Measurements from ENCODE around the gene SPG11. TPM values are rescaled to one million over a fixed set of nuclear protein-coding genes. Genes with fewer than 3 reads are reported as not detected.
A peak's percentile ranks its signal among the peaks of the same experiment; 100 is the strongest.

SPG11 gene
- total and polyA plus RNA-seq, 8 donors = 21.6 to 61.1 (median 35.2) TPM

DNA sequence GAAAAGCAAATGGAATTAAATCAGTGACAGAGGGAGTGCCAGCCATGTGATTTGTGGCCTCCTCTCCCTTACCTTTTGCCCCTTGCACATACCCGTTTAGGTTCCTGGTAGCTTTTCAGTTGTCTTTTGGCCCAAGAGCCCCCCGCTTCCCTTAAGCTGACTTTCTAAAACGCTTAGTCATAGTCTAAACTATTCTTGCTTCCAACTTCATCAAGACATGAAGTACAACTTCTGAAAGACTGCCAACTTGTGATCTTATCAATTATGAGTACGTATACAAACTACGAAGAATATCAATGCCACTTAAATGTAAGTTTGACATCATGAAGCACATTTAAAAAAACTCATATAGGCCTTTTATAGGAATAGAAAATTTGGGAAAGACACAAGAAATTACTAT is 64.6 kb downstream of the SPG11 start:
- H3K4me1 ChIP-seq = no peaks in the 10 kb centered on the region
- H3K36me3 ChIP-seq = peaks cover 0 to 46% (median 4%) of the 10 kb centered on the region in 3 donors
- DNase-seq (no peak), FAIRE-seq (no peak), ATAC-seq (peak in 2 of 4 donors; percentile 21 to 22)
- no peak overlapping the region for H3K4me3 ChIP-seq
- WGBS, 2 donors = 62 to 63% methylated on average over 5 of the region's 5 CpGs
- H3K27me3 ChIP-seq = no peaks in the 10 kb centered on the region
- intact Hi-C loops (cut with DNase I) = no loop called here
- no peaks in the 10 kb centered on the region for H3K9me3 ChIP-seq
- TF ChIP-seq, protein P1, sequence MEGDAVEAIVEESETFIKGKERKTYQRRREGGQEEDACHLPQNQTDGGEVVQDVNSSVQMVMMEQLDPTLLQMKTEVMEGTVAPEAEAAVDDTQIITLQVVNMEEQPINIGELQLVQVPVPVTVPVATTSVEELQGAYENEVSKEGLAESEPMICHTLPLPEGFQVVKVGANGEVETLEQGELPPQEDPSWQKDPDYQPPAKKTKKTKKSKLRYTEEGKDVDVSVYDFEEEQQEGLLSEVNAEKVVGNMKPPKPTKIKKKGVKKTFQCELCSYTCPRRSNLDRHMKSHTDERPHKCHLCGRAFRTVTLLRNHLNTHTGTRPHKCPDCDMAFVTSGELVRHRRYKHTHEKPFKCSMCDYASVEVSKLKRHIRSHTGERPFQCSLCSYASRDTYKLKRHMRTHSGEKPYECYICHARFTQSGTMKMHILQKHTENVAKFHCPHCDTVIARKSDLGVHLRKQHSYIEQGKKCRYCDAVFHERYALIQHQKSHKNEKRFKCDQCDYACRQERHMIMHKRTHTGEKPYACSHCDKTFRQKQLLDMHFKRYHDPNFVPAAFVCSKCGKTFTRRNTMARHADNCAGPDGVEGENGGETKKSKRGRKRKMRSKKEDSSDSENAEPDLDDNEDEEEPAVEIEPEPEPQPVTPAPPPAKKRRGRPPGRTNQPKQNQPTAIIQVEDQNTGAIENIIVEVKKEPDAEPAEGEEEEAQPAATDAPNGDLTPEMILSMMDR (IDR thresholded peaks at IDR 0.05) = no peak
- H3K27ac ChIP-seq = no peak overlapping the region

DNA sequence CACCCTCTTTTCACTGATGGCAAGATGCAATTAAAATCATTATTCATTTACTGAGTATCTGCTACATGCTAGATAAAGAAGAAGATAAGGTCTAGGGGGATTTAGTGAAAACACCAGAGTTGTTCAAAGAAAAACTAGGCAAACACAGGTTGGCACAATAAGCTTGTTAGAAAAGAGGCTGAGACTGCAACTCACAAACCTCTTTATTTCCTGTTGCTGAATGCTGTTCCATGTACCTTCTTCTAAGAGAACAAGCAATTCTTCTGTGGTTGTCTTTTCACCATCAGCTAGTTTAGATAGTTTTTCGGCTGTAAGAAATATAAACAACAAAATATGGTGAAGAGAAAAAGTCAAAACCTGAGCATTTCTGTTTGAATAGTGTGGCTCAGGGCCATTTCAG is 65.4 kb downstream of the SPG11 start:
- Histone ChIP-seq H3K27ac (no peak overlapping the region), H3K36me3 (peaks cover 0 to 45% (median 4%) of the 10 kb centered on the region in 3 donors), H3K9me3 (no peaks in the 10 kb centered on the region), H3K4me1 (no peaks in the 10 kb centered on the region), H3K4me3 (no peak overlapping the region), H3K27me3 (no peaks in the 10 kb centered on the region)
- TF ChIP-seq, protein P1 (IDR thresholded peaks at IDR 0.05) = no peak
- DNase-seq = no peak
- no peak for ATAC-seq
- intact Hi-C loops (cut with DNase I) = no loop called here
- WGBS, 2 donors = 79% methylated on average over 1 of the region's 1 CpG
- FAIRE-seq = no peak

DNA sequence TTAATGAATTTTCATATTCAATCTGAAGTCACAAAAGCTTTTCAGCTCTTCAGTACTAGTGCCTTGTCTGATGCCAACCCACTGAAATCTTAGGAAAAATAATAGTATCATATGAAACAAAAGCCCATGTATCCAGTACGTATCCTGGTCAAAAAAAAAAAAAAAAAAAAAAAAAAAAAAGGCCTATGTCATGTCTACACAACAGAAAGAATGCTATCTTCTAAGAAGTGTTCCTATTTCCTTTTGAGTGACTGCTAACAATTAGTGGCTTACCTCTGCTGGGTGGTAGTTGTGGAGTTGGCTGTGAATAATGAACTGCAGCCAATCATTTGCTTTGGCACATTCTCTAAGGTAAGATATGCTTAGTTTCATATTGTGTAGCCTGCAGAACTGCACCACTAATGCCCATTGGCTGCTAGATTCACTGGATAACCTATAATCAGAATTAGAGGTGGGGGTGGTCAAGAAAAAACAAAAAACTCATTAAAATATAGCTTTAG is 66.9 kb downstream of the SPG11 start:
- FAIRE-seq = no peak
- 88 to 90% methylated on average over 1 of the region's 1 CpG for WGBS, 2 donors
- TF ChIP-seq, protein P1 (IDR thresholded peaks at IDR 0.05) = no peak

DNA sequence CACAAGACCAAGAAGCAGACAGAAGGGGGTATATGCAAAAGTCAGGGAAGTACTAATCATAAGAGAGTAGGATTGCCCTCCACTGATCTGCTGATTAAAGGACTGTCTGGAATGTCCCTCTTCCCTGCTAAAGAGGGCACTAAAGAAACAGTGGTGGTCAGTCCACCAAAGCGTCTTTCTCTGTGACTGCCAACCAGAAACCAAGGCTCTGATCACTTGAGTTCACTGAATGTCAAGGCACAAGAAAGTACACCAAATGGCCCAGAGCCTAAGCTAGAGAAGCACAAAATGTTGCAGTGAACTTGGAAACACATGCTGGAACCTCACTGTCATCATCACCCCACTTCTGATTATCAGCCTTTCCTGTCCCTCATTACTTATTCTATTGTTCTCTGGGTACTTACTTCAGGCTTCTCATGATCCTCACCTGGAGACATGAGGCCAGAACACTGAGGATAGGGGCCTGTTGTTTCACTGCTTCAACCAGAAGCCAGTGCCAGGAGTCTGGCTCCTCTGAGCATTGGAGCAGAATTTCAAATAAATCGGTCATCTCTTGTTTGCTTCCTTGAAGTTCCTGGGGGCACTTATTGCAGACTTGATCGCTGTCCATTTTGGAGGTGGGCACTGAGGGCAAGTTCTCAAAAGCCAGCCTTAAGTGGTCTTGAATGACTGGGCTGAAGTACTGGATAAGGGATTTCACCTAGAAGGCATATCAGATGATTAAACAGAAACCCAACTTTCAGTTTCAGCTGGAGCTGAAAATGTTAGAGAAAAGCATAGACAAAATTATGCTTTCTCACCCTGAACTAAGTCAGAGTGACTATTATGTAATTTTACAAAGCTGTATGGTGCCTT is 67.6 kb downstream of the SPG11 start:
- Histone ChIP-seq H3K4me1 (peaks cover 0 to 4% (median 0%) of the 10 kb centered on the region in 3 donors), H3K9me3 (no peaks in the 10 kb centered on the region), H3K27ac (no peak overlapping the region), H3K36me3 (peaks cover 0 to 65% (median 4%) of the 10 kb centered on the region in 3 donors), H3K4me3 (no peak overlapping the region), H3K27me3 (no peaks in the 10 kb centered on the region)
- no peak for FAIRE-seq
- no peak for DNase-seq
- intact Hi-C loops (cut with DNase I) = no loop called here
- WGBS, 2 donors = 90% methylated on average over 3 of the region's 3 CpGs
- TF ChIP-seq, protein P1 (IDR thresholded peaks at IDR 0.05) = no peak
- ATAC-seq = no peak

More for the DNA sequence above, 66.9 kb downstream of the SPG11 start:
- H3K27me3 ChIP-seq = no peaks in the 10 kb centered on the region
- H3K27ac ChIP-seq = no peak overlapping the region
- ATAC-seq = no peak
- intact Hi-C loops (cut with DNase I) = no loop called here
- peaks cover 0 to under 1% (median 0%) of the 10 kb centered on the region in 3 donors for H3K4me1 ChIP-seq
- H3K36me3 ChIP-seq = peaks cover 0 to 60% (median 4%) of the 10 kb centered on the region in 3 donors
- no peak overlapping the region for H3K4me3 ChIP-seq
- no peaks in the 10 kb centered on the region for H3K9me3 ChIP-seq
- DNase-seq = no peak

DNA sequence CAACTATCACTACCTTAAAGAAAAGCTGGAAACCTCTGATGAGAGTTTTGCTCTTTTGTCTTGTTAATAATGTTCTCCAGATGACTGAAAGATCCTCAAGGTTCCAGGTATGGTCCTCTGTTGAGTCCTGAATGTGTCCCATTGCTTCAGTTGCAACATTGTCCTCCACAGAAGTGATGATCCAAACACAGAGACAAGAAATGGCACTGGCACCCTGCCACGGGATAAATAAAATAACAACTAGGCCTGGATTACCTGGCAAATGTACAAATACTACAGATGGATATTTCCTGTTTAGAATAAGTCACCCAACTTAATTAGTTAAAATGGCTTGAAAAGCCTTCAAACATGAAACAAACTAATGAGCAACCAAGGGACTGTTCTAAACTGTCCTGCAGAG is 68.2 kb downstream of the SPG11 start:
- Histone ChIP-seq H3K27me3 (no peaks in the 10 kb centered on the region), H3K4me1 (peaks cover 0 to 4% (median 0%) of the 10 kb centered on the region in 3 donors), H3K9me3 (no peaks in the 10 kb centered on the region), H3K4me3 (no peak overlapping the region), H3K27ac (no peak overlapping the region), H3K36me3 (peaks cover 2 to 64% (median 8%) of the 10 kb centered on the region in 3 donors)
- intact Hi-C loops (cut with DNase I) = no loop called here
- FAIRE-seq = no peak
- TF ChIP-seq, protein P1 (IDR thresholded peaks at IDR 0.05) = no peak
- 48 to 68% methylated on average over 1 of the region's 1 CpG for WGBS, 2 donors
- ATAC-seq = no peak
- no peak for DNase-seq
